Posterior cingulate gyrus (tissue), 11 donors: ENCODE measurements around the gene RHBDL1.

Experiments used
- DNase-seq, 10 donors: peaks; one replicate each; pipeline versions ENCODE4 v3.0.0 to v3.0.0-alpha.2; 2020 to 2021; ENCODE audit warnings: mixed read lengths in 3 of 10
- intact Hi-C: fragments of 100-400 bp; cut with DNase I; formaldehyde crosslinking; loops from one replicate; pipeline ENCODE4 v1.15.1; 2023

The RHBDL1 gene

DNA sequence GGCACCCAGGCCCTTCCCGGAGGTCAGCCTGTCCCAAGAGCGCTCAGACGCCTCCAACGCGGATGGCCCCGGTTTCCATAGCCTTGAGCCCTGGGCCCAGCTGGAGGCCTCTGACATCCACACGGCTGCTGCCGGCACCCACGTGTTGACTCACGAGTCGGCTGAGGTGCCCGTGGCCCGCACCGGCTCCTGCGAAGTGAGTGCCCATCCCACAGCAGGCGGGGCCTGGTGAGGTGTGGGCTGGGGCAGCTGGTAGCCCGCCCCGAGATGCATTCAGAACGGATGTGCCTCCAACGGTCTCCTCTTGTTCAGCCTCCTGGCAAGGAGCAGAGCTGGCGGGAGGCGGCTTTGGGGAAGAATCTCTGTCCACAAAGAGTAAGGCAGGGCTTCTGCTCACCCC is 23.6 kb upstream of the RHBDL1 start:
- no peak for DNase-seq

DNA sequence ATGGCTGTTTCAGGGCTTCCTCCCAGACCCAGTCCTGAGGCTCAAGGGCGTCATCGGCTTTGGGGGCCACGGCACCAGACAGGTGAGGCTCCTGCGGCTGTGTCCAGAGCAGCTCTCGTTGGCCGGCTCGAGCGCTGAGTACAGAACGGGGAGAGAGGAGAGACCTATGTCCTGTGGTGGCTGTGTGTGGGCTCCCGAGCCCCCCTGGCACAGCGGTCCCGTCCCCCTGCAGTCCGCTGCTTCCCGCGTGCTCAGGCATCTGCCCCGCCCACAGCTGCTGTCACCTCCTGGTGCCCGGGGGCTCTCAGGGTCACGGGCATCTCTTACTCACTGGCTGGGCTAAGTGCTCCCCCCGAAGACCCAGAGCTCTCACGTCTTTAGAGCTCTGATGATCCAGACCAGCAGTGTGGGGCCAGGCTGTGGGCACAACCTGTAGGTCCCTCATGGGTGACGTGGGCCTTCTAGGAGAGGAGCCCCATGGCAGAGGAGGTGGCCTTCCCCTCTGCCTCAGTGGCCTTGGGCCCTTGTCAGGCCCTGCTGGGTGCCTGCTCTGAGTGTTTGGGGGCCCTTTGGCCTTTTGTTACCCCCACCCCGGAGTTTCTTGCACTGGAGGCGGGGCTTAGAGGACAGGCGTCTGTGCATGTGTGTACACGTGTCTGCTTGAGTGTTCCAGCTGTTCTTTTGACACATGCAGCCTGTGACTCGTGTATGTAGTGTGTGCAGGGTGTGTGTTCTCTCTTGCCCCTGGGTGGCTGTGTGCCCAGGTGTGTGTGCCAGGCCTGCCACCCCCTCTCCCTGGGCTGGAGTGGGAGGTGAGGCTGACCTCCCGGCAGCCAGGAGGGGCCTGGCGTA is 22.8 kb upstream of the RHBDL1 start:
- intact Hi-C loops: no loop called here
- no peak for DNase-seq

More for the DNA sequence above, 23.6 kb upstream of the RHBDL1 start:
- intact Hi-C loops: no loop called here

DNA sequence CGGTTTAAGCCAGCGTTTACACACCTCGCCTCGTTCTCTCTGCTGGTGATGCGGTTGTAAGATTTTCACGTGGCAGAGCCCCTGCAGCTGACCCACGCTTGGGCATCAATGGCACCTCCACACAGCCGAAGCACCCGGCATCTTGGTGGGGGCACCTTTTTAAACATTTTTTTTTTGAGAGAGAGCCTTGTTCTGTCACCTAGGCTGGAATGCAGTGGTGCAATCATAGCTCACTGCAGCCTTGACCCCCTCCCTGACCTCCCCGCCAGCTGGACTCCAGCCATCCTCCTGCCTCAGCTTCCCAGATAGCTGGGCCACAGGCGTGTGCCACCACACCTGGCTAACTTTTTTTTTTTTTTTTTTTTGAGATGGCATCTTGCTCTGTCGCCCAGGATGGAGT is 21.4 kb upstream of the RHBDL1 start:
- intact Hi-C loops: no loop called here
- no peak for DNase-seq

DNA sequence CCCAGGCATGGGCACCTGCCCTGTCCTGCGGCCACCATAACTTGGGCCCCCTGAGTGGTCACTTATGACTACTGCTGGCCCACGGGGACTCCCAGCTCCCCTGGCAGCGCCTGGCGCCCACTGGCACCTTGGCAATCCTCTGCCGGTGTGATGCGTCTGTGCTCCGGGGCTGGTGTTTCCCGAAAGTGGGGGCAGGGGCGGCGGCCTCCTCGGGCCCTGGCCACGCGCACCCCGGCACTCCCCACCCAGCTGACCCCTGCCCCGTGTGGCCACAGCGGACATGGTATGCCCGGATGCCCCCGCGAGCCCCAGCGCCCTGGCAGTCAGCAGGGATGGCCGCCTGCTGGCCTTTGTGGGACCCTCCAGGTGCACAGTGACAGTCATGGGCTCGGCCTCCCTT is 18.0 kb upstream of the RHBDL1 start:
- intact Hi-C loops: no loop called here
- DNase-seq: no peak

GRCh38 chr16:658679-659571 is 16.5 kb upstream of the RHBDL1 start:
- intact Hi-C loops: no loop called here
- DNase-seq: no peak

DNA sequence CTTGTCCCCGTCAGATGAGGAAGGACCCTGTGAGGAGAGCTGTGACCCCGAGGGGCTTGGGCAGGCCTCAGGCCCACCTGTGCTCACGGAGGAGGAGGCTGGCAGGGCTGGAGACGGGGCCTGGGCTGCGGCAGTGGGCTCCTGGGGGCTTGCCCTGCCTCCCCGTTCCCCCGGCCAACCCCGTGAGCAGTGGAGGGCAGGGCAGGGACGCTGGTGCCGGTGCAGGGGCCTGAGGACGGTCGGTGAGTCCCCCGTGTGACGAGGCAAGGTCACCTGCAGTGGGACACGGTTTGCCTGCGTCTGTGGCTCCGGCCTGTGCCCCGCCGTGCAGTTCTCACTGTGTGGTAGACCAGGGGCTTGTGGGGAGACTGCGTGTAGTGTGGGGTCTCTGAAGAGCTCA is 15.9 kb upstream of the RHBDL1 start:
- DNase-seq: no peak
- intact Hi-C loops: no loop called here

GRCh38 chr16:660132-660458 is 15.4 kb upstream of the RHBDL1 start:
- intact Hi-C loops: no loop called here
- no peak for DNase-seq

DNA sequence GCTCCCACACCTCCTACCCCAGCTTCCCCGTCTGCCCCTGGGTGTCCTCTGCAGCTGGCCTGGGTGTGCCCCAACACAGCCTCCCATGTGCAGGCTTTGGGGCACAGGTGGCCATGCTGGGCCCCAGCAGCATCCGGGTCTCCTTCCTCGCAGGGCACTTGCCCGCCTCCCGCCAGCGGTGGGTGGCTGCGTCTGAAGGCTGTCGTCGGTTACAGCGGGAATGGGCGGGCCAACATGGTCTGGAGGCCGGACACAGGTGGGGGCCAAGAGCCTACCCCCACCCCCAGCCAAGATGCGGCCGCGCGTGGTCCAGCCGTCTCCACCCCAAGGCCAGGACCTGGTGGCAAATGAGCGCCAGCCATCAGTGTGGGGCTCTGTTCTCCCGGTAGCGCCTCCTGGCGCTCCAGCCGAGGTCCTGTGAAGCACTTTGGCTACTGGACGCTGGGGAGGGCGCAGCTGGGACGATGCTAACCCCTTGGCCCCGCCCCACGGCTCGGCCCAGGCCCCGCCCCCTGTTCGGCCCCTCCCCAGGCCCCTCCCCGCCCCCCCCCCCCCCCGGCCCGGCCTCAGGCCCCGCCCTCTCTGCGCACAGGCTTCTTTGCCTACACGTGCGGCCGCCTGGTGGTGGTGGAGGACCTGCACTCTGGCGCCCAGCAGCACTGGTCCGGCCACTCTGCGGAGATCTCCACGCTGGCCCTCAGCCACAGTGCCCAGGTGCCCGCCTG is 14.8 kb upstream of the RHBDL1 start:
- peak; percentile 69 to 98 (median 84) for DNase-seq
- intact Hi-C loops: no loop called here

GRCh38 chr16:661184-661821 is 14.2 kb upstream of the RHBDL1 start:
- DNase-seq: no peak
- intact Hi-C loops: no loop called here

DNA sequence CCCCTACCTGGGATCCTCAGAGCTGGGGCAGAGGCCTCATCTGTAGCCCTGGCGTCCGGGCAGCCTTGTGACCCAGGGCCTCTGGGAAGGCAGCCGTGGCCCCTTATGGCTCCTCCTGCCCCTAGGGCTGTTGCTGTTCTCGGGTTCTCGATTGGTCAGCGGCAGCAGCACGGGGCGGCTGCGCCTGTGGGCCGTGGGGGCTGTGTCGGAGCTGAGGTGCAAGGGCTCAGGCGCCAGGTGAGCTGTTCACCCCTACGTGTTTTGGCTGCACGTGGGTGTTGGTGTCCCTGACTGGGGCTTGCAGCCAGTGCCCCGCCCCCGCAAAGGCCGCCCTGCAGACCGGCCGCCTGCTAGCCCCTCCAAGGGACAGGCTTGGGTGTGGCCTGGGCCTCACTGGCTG is 13.4 kb upstream of the RHBDL1 start:
- intact Hi-C loops: no loop called here
- no peak for DNase-seq

DNA sequence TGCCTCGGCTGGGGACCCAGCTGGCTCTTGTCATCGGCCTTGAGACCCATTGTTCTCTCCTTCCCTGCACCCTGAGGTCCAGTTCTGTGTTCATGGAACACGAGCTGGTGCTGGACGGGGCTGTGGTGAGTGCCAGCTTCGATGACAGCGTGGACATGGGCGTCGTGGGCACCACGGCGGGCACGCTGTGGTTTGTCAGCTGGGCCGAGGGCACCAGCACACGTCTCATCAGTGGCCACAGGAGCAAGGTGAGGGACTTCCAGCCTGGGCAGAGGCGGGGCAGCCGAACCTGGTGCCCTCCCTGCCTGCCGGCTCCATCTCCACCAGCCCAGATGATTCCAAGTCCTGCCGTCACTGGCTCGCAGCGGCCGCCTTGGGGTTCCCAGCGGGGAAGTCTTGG is 12.9 kb upstream of the RHBDL1 start:
- DNase-seq: no peak
- intact Hi-C loops: no loop called here

DNA sequence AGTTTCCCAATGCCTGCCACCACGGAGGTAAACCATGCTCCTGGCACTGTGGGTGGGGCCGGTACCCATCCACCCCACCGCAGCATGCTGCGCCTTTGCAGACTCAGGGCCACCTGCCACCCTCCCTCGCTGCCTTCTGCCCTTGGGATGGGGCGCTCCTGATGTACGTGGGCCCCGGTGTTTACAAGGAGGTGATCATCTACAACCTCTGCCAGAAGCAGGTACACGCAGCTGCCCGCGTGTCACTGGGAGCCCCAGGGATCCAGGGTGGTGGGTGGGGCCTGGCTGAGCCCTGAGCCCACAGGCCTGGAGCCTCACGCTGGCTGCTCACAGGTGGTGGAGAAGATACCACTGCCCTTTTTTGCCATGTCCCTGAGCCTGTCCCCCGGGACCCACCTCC is 8.9 kb upstream of the RHBDL1 start:
- no peak for DNase-seq
- intact Hi-C loops: no loop called here

DNA sequence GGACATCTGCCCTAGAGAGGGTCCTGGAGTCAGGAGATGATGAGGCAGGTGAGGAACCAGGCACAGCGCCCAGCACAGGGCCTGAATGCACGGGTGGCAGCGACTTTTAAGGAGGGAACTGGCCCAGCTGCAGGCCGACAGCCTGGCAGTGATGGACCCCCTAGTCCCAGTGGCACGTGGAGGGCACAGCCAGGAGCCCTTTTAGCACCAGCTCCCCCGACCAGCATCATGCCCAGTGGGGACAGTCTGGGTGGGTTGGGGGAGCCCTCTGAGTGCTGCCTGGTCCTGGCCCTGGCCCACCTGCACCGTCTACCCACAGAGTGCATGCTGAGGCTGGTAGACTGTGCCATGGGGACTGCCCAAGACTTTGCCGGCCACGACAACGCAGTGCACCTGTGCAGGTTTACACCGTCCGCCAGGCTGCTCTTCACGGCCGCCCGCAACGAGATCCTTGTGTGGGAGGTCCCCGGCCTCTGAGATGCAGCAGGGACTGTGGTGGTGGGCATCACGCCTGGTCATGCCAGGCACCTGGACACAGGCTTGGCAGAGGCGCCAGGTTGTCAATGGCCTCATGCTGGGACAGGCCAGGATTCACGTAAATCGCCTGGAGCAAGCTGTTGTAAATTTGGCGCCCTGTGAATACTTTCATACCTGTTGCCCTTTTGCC is 8.2 kb upstream of the RHBDL1 start:
- DNase-seq: no peak
- intact Hi-C loops: no loop called here

DNA sequence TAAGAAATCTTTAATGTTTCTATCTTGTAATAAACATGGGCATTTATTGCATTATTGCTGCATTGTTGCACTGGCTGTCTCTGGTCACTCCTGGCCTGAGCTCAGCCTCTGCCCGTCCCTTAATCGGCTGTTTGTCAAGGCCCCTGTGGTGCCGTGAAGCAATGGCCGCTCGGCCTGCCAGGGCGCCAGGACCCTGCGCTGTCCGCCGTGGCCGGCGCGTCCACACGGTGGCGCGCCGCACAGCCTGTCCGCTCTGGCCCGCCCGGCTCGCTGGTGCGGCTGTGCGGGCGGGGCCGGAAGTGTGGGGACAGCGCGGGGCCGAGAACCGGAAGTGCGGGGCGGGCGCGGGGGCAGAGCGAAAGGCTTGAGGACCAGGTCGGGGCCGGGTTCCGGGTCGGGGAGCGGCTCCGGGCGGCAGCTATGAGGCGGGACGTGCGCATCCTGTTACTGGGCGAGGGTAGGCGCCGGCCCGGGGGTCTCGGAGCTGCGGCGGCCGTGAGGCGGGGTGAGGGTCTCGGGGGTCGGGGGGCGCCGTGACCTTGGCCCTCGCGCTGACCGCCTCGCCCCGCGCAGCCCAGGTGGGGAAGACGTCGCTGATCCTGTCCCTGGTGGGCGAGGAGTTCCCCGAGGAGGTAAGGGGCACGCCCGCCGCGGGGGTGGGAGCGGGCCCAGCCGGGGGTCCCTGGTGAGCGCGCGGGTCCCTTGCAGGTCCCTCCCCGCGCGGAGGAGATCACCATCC is 7.5 kb upstream of the RHBDL1 start, which contains the start of gene RHOT2:
Gene RHOT2 (plus strand): TSS at position 353 of the 739 bp plus-strand sequence. CDS start 68 bp downstream, at position 421.
- intact Hi-C loops: no loop called here
- DNase-seq: peak; percentile 87 to 99 (median 94)

- intact Hi-C loops: no loop called here
- no peak for DNase-seq
These were observed 6.8 kb upstream of the RHBDL1 start for GRCh38 chr16:668519-669171.

GRCh38 chr16:669666-670065 is 5.8 kb upstream of the RHBDL1 start:
- DNase-seq: no peak
- intact Hi-C loops: no loop called here

DNA sequence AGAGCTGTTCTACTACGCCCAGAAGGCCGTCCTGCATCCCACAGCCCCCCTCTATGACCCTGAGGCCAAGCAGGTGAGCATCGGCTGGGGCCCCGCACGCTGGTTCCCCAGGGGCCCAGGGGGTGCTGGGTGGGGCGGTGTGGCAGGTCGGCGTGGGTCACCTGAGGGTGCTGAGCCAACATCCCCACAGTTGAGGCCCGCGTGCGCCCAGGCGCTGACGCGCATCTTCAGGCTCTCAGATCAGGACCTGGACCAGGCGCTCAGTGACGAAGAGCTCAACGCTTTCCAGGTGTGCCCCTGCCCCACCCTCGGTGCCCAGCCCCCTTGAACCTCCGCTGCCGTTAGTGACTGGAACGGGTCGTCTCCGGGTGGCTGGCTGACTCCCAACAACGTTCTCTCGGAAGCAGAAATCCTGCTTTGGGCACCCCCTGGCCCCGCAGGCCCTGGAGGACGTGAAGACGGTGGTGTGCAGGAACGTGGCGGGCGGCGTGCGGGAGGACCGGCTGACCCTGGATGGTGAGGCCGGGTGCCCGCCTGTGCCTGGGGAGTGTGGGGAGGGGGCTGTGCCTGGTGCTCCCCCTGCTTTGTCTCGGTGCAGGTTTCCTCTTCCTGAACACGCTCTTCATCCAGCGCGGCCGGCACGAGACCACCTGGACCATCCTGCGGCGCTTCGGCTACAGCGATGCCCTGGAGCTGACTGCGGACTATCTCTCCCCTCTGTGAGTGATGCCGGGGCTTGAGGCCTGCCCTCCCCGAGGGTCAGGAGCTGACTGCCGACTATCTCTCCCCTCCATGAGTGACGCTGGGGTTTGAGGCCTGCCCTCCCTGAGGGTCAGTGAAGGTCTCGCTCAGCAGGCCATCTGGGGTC is 4.8 kb upstream of the RHBDL1 start:
- no peak for DNase-seq
- intact Hi-C loops: no loop called here
